ENCODE measurements around the gene PLXNA2. TPM values are rescaled to one million over a fixed set of nuclear protein-coding genes. Genes with fewer than 3 reads are reported as not detected.

Gene PLXNA2
- total RNA-seq, 2 donors from 2014 or later, result 0.04 to 0.39 TPM

- no peak for ATAC-seq
- H3K36me3 Mint-ChIP-seq, result no peaks in the 10 kb centered on the region
Measured at GRCh38 chr1:207999274-207999915, 244.8 kb downstream of the PLXNA2 start.

GRCh38 chr1:207998691-207999090, 245.5 kb downstream of the PLXNA2 start:
- Mint-ChIP-seq H3K9me3 (no peaks in the 10 kb centered on the region), H3K27ac (no peak overlapping the region), H3K36me3 (no peaks in the 10 kb centered on the region)
- ATAC-seq (no peak), DNase-seq (ENCODE audit: low spot score in 2 of 2) (no peak)

More at GRCh38 chr1:207999274-207999915, 244.8 kb downstream of the PLXNA2 start:
- Mint-ChIP-seq H3K27ac (no peak overlapping the region), H3K9me3 (no peaks in the 10 kb centered on the region)
- DNase-seq (ENCODE audit: low spot score in 2 of 2), result no peak

GRCh38 chr1:207997486-207998268, 246.5 kb downstream of the PLXNA2 start:
- ATAC-seq (peak; percentile 82 to 90), DNase-seq (ENCODE audit: low spot score in 2 of 2) (peak in 1 of 2 donors; percentile 43)
- Mint-ChIP-seq H3K27ac (no peak overlapping the region), H3K36me3 (no peaks in the 10 kb centered on the region), H3K9me3 (no peaks in the 10 kb centered on the region)

- Mint-ChIP-seq H3K36me3 (no peaks in the 10 kb centered on the region), H3K9me3 (no peaks in the 10 kb centered on the region), H3K27ac (no peak overlapping the region)
- ATAC-seq (no peak), DNase-seq (ENCODE audit: low spot score in 2 of 2) (no peak)
Measured at GRCh38 chr1:207996636-207997035, 247.5 kb downstream of the PLXNA2 start.

GRCh38 chr1:207995576-207995975, 248.6 kb downstream of the PLXNA2 start:
- no peaks in the 10 kb centered on the region for H3K36me3 Mint-ChIP-seq
- DNase-seq (ENCODE audit: low spot score in 2 of 2) (no peak), ATAC-seq (no peak)
- H3K9me3 Mint-ChIP-seq, result no peaks in the 10 kb centered on the region
- no peak overlapping the region for H3K27ac Mint-ChIP-seq

GRCh38 chr1:207993477-207994445, 250.4 kb downstream of the PLXNA2 start:
- ATAC-seq (peak in 1 of 2 donors; percentile 48), DNase-seq (ENCODE audit: low spot score in 2 of 2) (no peak)
- H3K9me3 Mint-ChIP-seq, result no peaks in the 10 kb centered on the region
- no peaks in the 10 kb centered on the region for H3K36me3 Mint-ChIP-seq
- no peak overlapping the region for H3K27ac Mint-ChIP-seq

GRCh38 chr1:207992677-207993236, 251.4 kb downstream of the PLXNA2 start:
- H3K9me3 Mint-ChIP-seq, result no peaks in the 10 kb centered on the region
- DNase-seq (ENCODE audit: low spot score in 2 of 2) (no peak), ATAC-seq (no peak)
- no peaks in the 10 kb centered on the region for H3K36me3 Mint-ChIP-seq
- H3K27ac Mint-ChIP-seq, result no peak overlapping the region

- no peaks in the 10 kb centered on the region for H3K9me3 Mint-ChIP-seq
- no peak overlapping the region for H3K27ac Mint-ChIP-seq
- DNase-seq (ENCODE audit: low spot score in 2 of 2) (no peak), ATAC-seq (no peak)
- H3K36me3 Mint-ChIP-seq, result no peaks in the 10 kb centered on the region
Measured at GRCh38 chr1:207991583-207992026, 252.6 kb downstream of the PLXNA2 start.

- no peaks in the 10 kb centered on the region for H3K36me3 Mint-ChIP-seq
Measured at GRCh38 chr1:207990876-207991582, 253.2 kb downstream of the PLXNA2 start.

GRCh38 chr1:207990455-207990854, 253.7 kb downstream of the PLXNA2 start:
- Mint-ChIP-seq H3K36me3 (no peaks in the 10 kb centered on the region), H3K9me3 (no peaks in the 10 kb centered on the region), H3K27ac (no peak overlapping the region)
- DNase-seq (ENCODE audit: low spot score in 2 of 2) (no peak), ATAC-seq (no peak)

More at GRCh38 chr1:207990876-207991582, 253.2 kb downstream of the PLXNA2 start:
- DNase-seq (ENCODE audit: low spot score in 2 of 2) (no peak), ATAC-seq (no peak)
- Mint-ChIP-seq H3K27ac (no peak overlapping the region), H3K9me3 (no peaks in the 10 kb centered on the region)

- H3K9me3 Mint-ChIP-seq, result no peaks in the 10 kb centered on the region
- no peaks in the 10 kb centered on the region for H3K36me3 Mint-ChIP-seq
- DNase-seq (ENCODE audit: low spot score in 2 of 2) (no peak), ATAC-seq (no peak)
- no peak overlapping the region for H3K27ac Mint-ChIP-seq
Measured at GRCh38 chr1:207988326-207989165, 255.6 kb downstream of the PLXNA2 start.

GRCh38 chr1:207987164-207987563, 257.0 kb downstream of the PLXNA2 start:
- no peaks in the 10 kb centered on the region for H3K9me3 Mint-ChIP-seq
- DNase-seq (ENCODE audit: low spot score in 2 of 2) (no peak), ATAC-seq (no peak)

GRCh38 chr1:207985996-207986395, 258.2 kb downstream of the PLXNA2 start:
- H3K36me3 Mint-ChIP-seq, result no peaks in the 10 kb centered on the region
- no peak overlapping the region for H3K27ac Mint-ChIP-seq
- no peak for ATAC-seq

More at GRCh38 chr1:207987164-207987563, 257.0 kb downstream of the PLXNA2 start:
- no peak overlapping the region for H3K27ac Mint-ChIP-seq
- no peaks in the 10 kb centered on the region for H3K36me3 Mint-ChIP-seq

GRCh38 chr1:207984831-207985572, 259.2 kb downstream of the PLXNA2 start:
- no peaks in the 10 kb centered on the region for H3K9me3 Mint-ChIP-seq
- DNase-seq (ENCODE audit: low spot score in 2 of 2) (no peak), ATAC-seq (no peak)
- H3K27ac Mint-ChIP-seq, result no peak overlapping the region
- H3K36me3 Mint-ChIP-seq, result no peaks in the 10 kb centered on the region

More at GRCh38 chr1:207985996-207986395, 258.2 kb downstream of the PLXNA2 start:
- no peaks in the 10 kb centered on the region for H3K9me3 Mint-ChIP-seq
- DNase-seq (ENCODE audit: low spot score in 2 of 2), result no peak
